T-cell (primary cell): ENCODE data around the gene EEF1E1. TPM values are rescaled to one million over a fixed set of nuclear protein-coding genes. Genes with fewer than 3 reads are reported as not detected.

Experiments used
- ATAC-seq, 4 experiments: fragments of 200-7000 bp in 3 of 4; fragments of 150-1000 bp in 1 of 4; cut with Tn5 transposase; replicated peaks in 1 of 4; 1 replicate in 3 of 4; 2 replicates in 1 of 4; pipeline ENCODE4 v1.10.0; 2021; ENCODE audit warnings: moderate library complexity in 3 of 4, mild to moderate bottlenecking in 2 of 4, moderate number of reproducible peaks in 1 of 4
- CTCF ChIA-PET, 2 donors: fragments of 300-600 bp; sonication (Branson Sonifier 250); formaldehyde crosslinking; loops; one replicate each; lab custom pipeline; 2022; ENCODE audit warnings: antibody characterized with exemption in 2 of 2; lab: Charles Lee
- POLR2A ChIA-PET, 2 donors: fragments of 300-600 bp; sonication (Branson Sonifier 250); formaldehyde crosslinking; loops; one replicate each; lab custom pipeline; 2022; ENCODE audit warnings: antibody characterized with exemption in 2 of 2; lab: Charles Lee
- DNase-seq, 35 experiments: peaks; one replicate each; pipeline versions ENCODE4 v3.0.0 to v3.0.0-alpha.2; 2013 to 2023
- H3K27ac ChIP-seq: one replicate; pipeline ENCODE4 v1.5.1; 2013; ENCODE audit warnings: low read length
- H3K27me3 ChIP-seq, 2 experiments: replicated peaks in 1 of 2; 1 replicate in 1 of 2; 2 replicates in 1 of 2; pipeline versions ENCODE4 v1.6.1 to v1.7.0; 2013; ENCODE audit warnings: low read length in 1 of 2, mixed read lengths in 1 of 2; ENCODE audit not compliant: control insufficient read depth in 2 of 2, insufficient read depth in 2 of 2; ENCODE audit errors: extremely low read depth in 1 of 2
- H3K36me3 ChIP-seq, 2 donors: 1 replicate in 1 of 2; 2 replicates in 1 of 2; pipeline versions ENCODE4 v1.6.1 to v1.7.0; 2013; ENCODE audit warnings: low read length in 1 of 2; ENCODE audit not compliant: control insufficient read depth in 2 of 2, insufficient read depth in 1 of 2; ENCODE audit errors: extremely low read depth in 1 of 2
- H3K4me1 ChIP-seq, 2 experiments: 1 replicate in 1 of 2; 2 replicates in 1 of 2; pipeline versions ENCODE4 v1.6.1 to v1.7.0; 2013; ENCODE audit warnings: low read length in 2 of 2, mixed read lengths in 1 of 2; ENCODE audit not compliant: insufficient read depth in 2 of 2, control insufficient read depth in 1 of 2; ENCODE audit errors: extremely low read depth in 1 of 2
- H3K4me3 ChIP-seq, 2 donors: 1 replicate in 1 of 2; 2 replicates in 1 of 2; pipeline versions ENCODE4 v1.5.1 to v1.7.0; 2013; ENCODE audit warnings: mild to moderate bottlenecking in 2 of 2, low read length in 1 of 2, moderate library complexity in 1 of 2; ENCODE audit not compliant: control insufficient read depth in 1 of 2; ENCODE audit errors: extremely low read depth in 1 of 2
- H3K9me3 ChIP-seq: 2 replicates; pipeline ENCODE4 v1.7.0; 2013
- H3K27ac Mint-ChIP-seq, 2 donors: one replicate each; pipeline ENCODE4 v1.8.0; 2020 to 2021; ENCODE audit warnings: mild to moderate bottlenecking in 2 of 2, mixed read lengths in 2 of 2
- H3K27me3 Mint-ChIP-seq, 2 donors: one replicate each; pipeline ENCODE4 v1.8.0; 2021 to 2022; ENCODE audit warnings: mixed read lengths in 2 of 2
- H3K36me3 Mint-ChIP-seq: one replicate; pipeline ENCODE4 v1.8.0; 2021; ENCODE audit warnings: mixed read lengths
- H3K4me1 Mint-ChIP-seq, 3 donors: one replicate each; pipeline ENCODE4 v1.8.0; 2020 to 2022; ENCODE audit warnings: mixed read lengths in 3 of 3, mild to moderate bottlenecking in 1 of 3
- H3K4me3 Mint-ChIP-seq, 3 donors: one replicate each; pipeline ENCODE4 v1.8.0; 2020 to 2022; ENCODE audit warnings: mild to moderate bottlenecking in 3 of 3, mixed read lengths in 3 of 3, moderate library complexity in 3 of 3
- H3K9me3 Mint-ChIP-seq, 3 donors: one replicate each; pipeline ENCODE4 v1.8.0; 2020 to 2022; ENCODE audit warnings: mixed read lengths in 3 of 3
- WGBS: methylation state at CpG from one replicate; pipeline ENCODE4 v1.1.5; 2013; ENCODE audit warnings: missing lambda C conversion rate; ENCODE audit not compliant: insufficient coverage; 5-methylcytosine and 5-hydroxymethylcytosine counted together
- total RNA-seq, 35 experiments: library from RNA in 6 of 35; stranded (reverse) in 6 of 35; fragments of 120-200 nt in 1 of 35; gene quantifications; one replicate each; pipeline versions ENCODE4 v1.2.1 to v1.2.4 and lab custom pipeline; 2013 to 2026

EEF1E1 gene
- total RNA-seq, 5 donors from 2014 or later (not counting 1 experiment from before 2014, with no cell fraction given): 11.7 to 21.9 (median 19.7) TPM

DNA sequence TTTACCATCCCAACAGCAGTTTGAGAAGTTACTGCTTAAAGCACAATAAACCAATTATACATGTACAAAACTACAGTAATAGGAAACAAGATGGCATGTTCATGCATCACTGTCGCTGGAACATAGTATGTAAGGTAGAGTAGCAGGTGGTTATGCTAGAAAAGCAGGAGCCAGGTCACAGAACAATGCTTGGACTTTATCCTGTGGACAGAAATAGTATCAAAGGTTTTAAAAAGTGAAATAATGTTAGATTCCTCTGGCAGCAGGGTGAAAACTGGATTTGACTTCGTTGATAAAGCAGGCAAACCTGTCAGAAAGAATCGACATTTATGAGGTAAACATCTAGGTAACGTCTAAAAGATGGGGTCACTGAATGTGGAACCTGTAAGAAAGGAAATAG lies 40.6 kb downstream of the EEF1E1 start:
- no peak overlapping the region for H3K27ac ChIP-seq
- H3K27me3 ChIP-seq: no peaks in the 10 kb centered on the region
- peaks cover 0 to 35% of the 10 kb centered on the region in 2 donors for H3K36me3 ChIP-seq
- peaks cover 3 to 20% of the 10 kb centered on the region in 2 experiments for H3K4me1 ChIP-seq
- H3K9me3 ChIP-seq: no peaks in the 10 kb centered on the region
- DNase-seq (no peak), ATAC-seq (no peak)
- peaks cover 31 to 39% (median 32%) of the 10 kb centered on the region in 3 donors for H3K4me1 Mint-ChIP-seq
- H3K27ac Mint-ChIP-seq: no peak overlapping the region
- no peak overlapping the region for H3K4me3 Mint-ChIP-seq
- no peaks in the 10 kb centered on the region for H3K9me3 Mint-ChIP-seq
- 98% methylated on average over 4 of the region's 4 CpGs for WGBS
- peaks cover 17% of the 10 kb centered on the region for H3K36me3 Mint-ChIP-seq
- ChIA-PET CTCF (no interaction called here), POLR2A (no interaction called here)
- H3K27me3 Mint-ChIP-seq: no peaks in the 10 kb centered on the region
- no peak overlapping the region for H3K4me3 ChIP-seq

DNA sequence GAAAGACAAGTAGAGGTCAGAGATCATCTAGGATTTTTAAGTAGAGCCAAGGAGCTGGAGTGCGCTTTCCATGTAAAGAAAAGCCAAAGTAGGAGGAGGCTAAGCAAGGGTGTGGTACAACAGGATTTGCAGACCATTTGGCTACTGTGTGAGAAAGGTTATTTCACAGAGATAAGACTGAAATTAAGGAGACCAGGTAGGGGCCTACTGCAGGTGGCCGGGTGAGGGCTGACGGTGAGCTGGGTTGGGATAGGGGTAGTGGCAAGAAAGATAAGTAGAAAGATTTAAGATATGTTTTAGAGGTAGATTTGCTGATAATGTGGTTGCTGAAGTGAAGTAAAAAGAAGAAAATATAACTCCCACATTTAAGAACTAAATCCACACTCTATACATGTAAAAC lies 42.0 kb downstream of the EEF1E1 start:
- ChIA-PET POLR2A (interaction anchor here in 1 of 2 donors (1.0 kb wide), 1 partner anchor 22 kb away, joined by 3 read pairs; no protein-coding TSS in a partner anchor), CTCF (no interaction called here)
- Mint-ChIP-seq H3K36me3 (peaks cover 24% of the 10 kb centered on the region), H3K27ac (no peak overlapping the region), H3K4me1 (peaks cover 27 to 33% (median 29%) of the 10 kb centered on the region in 3 donors), H3K27me3 (no peaks in the 10 kb centered on the region), H3K9me3 (no peaks in the 10 kb centered on the region), H3K4me3 (no peak overlapping the region)
- ATAC-seq (no peak), DNase-seq (no peak)
- peaks cover 3 to 15% of the 10 kb centered on the region in 2 experiments for H3K4me1 ChIP-seq
- H3K36me3 ChIP-seq: peaks cover 0 to 41% of the 10 kb centered on the region in 2 donors
- H3K27me3 ChIP-seq: no peaks in the 10 kb centered on the region
- H3K27ac ChIP-seq: no peak overlapping the region
- no peaks in the 10 kb centered on the region for H3K9me3 ChIP-seq
- no peak overlapping the region for H3K4me3 ChIP-seq
- WGBS: 100% methylated on average over 3 of the region's 3 CpGs

- H3K27me3 ChIP-seq: no peaks in the 10 kb centered on the region
- H3K4me3 ChIP-seq: no peak overlapping the region
- H3K4me1 ChIP-seq: peaks cover 0 to 5% of the 10 kb centered on the region in 2 experiments
- H3K9me3 ChIP-seq: no peaks in the 10 kb centered on the region
- no peak overlapping the region for H3K4me3 Mint-ChIP-seq
- peaks cover 17 to 30% (median 19%) of the 10 kb centered on the region in 3 donors for H3K4me1 Mint-ChIP-seq
- no peaks in the 10 kb centered on the region for H3K27me3 Mint-ChIP-seq
- ChIA-PET POLR2A (interaction anchor here in 1 of 2 donors (1.0 kb wide), 1 partner anchor 21 kb away, joined by 3 read pairs; no protein-coding TSS in a partner anchor), CTCF (interaction anchor here (0.6 to 1.7 kb wide), 4 partner anchors 11 to 336 kb away, joined by 4 to 11 read pairs (median 4); partner anchors contain the start of gene EEF1E1 (in 1 of the 2))
- H3K27ac ChIP-seq: no peak overlapping the region
- H3K36me3 ChIP-seq: peaks cover 0 to 41% of the 10 kb centered on the region in 2 donors
- DNase-seq: peak in 1 of 35 experiments; percentile 25
- H3K27ac Mint-ChIP-seq: no peak overlapping the region
- no peak for ATAC-seq
- peaks cover 29% of the 10 kb centered on the region for H3K36me3 Mint-ChIP-seq
- no peaks in the 10 kb centered on the region for H3K9me3 Mint-ChIP-seq
Observed at GRCh38 chr6:8059129-8059528, 43.2 kb downstream of the EEF1E1 start.

DNA sequence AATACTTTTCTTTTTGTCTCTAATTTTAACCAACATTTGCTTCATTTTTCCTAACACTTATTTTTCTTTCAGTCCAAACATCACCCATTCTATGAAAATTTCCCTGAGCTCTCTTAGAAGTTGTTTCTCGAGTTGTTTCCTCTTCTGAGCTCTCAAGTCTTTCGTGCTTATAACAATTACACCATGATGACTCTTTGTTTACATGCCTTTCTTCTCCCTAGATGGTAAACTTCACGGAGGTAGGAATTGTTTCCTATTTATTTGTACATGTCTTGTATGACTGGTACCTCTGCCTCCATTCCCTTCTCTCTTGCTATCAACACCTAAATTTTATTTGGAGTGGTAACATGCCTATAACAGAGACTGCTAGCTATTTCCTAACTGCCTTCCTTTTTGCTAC lies 44.6 kb downstream of the EEF1E1 start:
- Mint-ChIP-seq H3K36me3 (peaks cover 36% of the 10 kb centered on the region), H3K4me3 (no peak overlapping the region), H3K4me1 (peaks cover 10 to 24% (median 16%) of the 10 kb centered on the region in 3 donors), H3K27me3 (no peaks in the 10 kb centered on the region), H3K27ac (no peak overlapping the region), H3K9me3 (no peaks in the 10 kb centered on the region)
- H3K9me3 ChIP-seq: no peaks in the 10 kb centered on the region
- H3K4me1 ChIP-seq: no peaks in the 10 kb centered on the region
- no peak for DNase-seq
- no peak for ATAC-seq
- H3K27ac ChIP-seq: no peak overlapping the region
- ChIA-PET POLR2A (interaction anchor here in 1 of 2 donors (0.6 kb wide), 1 partner anchor 1032 kb away, joined by 11 read pairs; no protein-coding TSS in a partner anchor), CTCF (interaction anchor here in 1 of 2 donors (0.7 kb wide), 1 partner anchor 14 kb away, joined by 5 read pairs; no protein-coding TSS in a partner anchor)
- no peak overlapping the region for H3K4me3 ChIP-seq
- WGBS: no CpG with 5 or more reads among the region's 3 CpGs
- H3K36me3 ChIP-seq: peaks cover 0 to 41% of the 10 kb centered on the region in 2 donors
- H3K27me3 ChIP-seq: no peaks in the 10 kb centered on the region

GRCh38 chr6:8057263-8057662 lies 45.1 kb downstream of the EEF1E1 start:
- Mint-ChIP-seq H3K4me1 (peaks cover 7 to 20% (median 13%) of the 10 kb centered on the region in 3 donors), H3K36me3 (peaks cover 40% of the 10 kb centered on the region), H3K27ac (no peak overlapping the region), H3K9me3 (no peaks in the 10 kb centered on the region), H3K4me3 (no peak overlapping the region), H3K27me3 (no peaks in the 10 kb centered on the region)
- Histone ChIP-seq H3K9me3 (no peaks in the 10 kb centered on the region), H3K27ac (no peak overlapping the region), H3K4me1 (no peaks in the 10 kb centered on the region), H3K4me3 (no peak overlapping the region), H3K27me3 (no peaks in the 10 kb centered on the region), H3K36me3 (peaks cover 0 to 41% of the 10 kb centered on the region in 2 donors)
- no peak for ATAC-seq
- WGBS: no CpG with 5 or more reads among the region's 4 CpGs
- CTCF ChIA-PET: no interaction called here
- DNase-seq: no peak
- POLR2A ChIA-PET: interaction anchor here in 1 of 2 donors (0.6 to 0.9 kb wide), 2 partner anchors 45 to 1032 kb away, joined by 4 to 11 read pairs; partner anchors contain the start of gene EEF1E1

DNA sequence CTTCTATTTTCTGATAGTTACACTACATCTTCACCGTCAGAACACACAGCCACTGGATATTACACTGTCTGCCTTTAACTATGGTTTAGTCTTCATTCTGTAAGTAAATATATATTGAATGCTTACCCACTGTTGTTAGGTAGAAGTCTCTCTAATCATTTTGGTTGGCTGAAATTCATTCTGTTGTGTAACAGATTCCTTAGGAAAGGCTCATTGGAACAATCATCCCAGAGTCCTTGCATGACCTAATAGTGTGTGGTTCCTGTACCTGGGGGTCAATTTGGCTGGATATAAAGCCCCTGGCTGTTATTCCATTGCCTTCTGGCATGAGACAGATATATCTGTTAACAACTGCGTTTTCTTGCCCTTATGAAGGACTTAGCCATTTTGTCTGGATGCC lies 48.1 kb downstream of the EEF1E1 start:
- no peaks in the 10 kb centered on the region for H3K27me3 ChIP-seq
- no peaks in the 10 kb centered on the region for H3K9me3 Mint-ChIP-seq
- H3K27ac ChIP-seq: no peak overlapping the region
- no peak overlapping the region for H3K4me3 ChIP-seq
- DNase-seq (no peak), ATAC-seq (no peak)
- ChIA-PET POLR2A (no interaction called here), CTCF (interaction anchor here in 1 of 2 donors (0.6 kb wide), 1 partner anchor 40 kb away, joined by 6 read pairs; no protein-coding TSS in a partner anchor)
- H3K27ac Mint-ChIP-seq: no peak overlapping the region
- no CpG with 5 or more reads among the region's 2 CpGs for WGBS
- no peaks in the 10 kb centered on the region for H3K9me3 ChIP-seq
- peaks cover 0 to 29% of the 10 kb centered on the region in 2 donors for H3K36me3 ChIP-seq
- H3K36me3 Mint-ChIP-seq: peaks cover 48% of the 10 kb centered on the region
- H3K4me1 Mint-ChIP-seq: peaks cover 3 to 14% (median 7%) of the 10 kb centered on the region in 3 donors
- H3K4me1 ChIP-seq: no peaks in the 10 kb centered on the region
- no peak overlapping the region for H3K4me3 Mint-ChIP-seq
- no peaks in the 10 kb centered on the region for H3K27me3 Mint-ChIP-seq
